HepG2 (cell line): ENCODE results near the gene CKAP5. TPM values are rescaled to one million over a fixed set of nuclear protein-coding genes. Genes with fewer than 3 reads are reported as not detected.

Source experiments
- CAMTA2 ChIP-seq: sonication (generic); formaldehyde crosslinking; IDR thresholded peaks from 2 replicates; pipeline ENCODE4 v1.4.0; 2020; ENCODE audit warnings: mild to moderate bottlenecking, missing genetic modification reagents, borderline replicate concordance
- ETV5 ChIP-seq: IDR thresholded peaks from 2 replicates; pipeline ENCODE4 v1.6.1; 2018; ENCODE audit warnings: missing biosample characterization, missing genetic modification reagents, inconsistent platforms, borderline replicate concordance
- FIP1L1 ChIP-seq: fragments of 200-400 bp; formaldehyde crosslinking; IDR thresholded peaks from 2 replicates; pipeline ENCODE4 v1.6.1; 2018; ENCODE audit warnings: low read depth, mild to moderate bottlenecking, low read length, moderate library complexity, borderline replicate concordance; ENCODE audit not compliant: insufficient read depth
- GABPA ChIP-seq, 2 experiments: IDR thresholded peaks; 2 replicates each; pipeline ENCODE4 v1.6.1; 2011 to 2016; ENCODE audit warnings: low read depth in 2 of 2, low read length in 1 of 2, missing biosample characterization in 1 of 2, missing genetic modification characterization in 1 of 2
- GTF3A ChIP-seq: sonication (generic); formaldehyde crosslinking; conservative IDR thresholded peaks from 2 replicates; pipeline ENCODE4 v1.4.0; 2020; ENCODE audit warnings: mild to moderate bottlenecking, missing genetic modification reagents
- KDM5A ChIP-seq: fragments of 200-600 bp; sonication (generic); IDR thresholded peaks from 2 replicates; pipeline ENCODE4 v1.7.0; 2018; ENCODE audit warnings: antibody characterized with exemption, mild to moderate bottlenecking, low read length, borderline replicate concordance
- PPARG ChIP-seq: conservative IDR thresholded peaks from 2 replicates; pipeline ENCODE4 v1.6.1; 2016; ENCODE audit warnings: missing biosample characterization, missing genetic modification reagents
- RBM22 ChIP-seq: fragments of 200-400 bp; formaldehyde crosslinking; optimal IDR thresholded peaks from 2 replicates; pipeline ENCODE3; 2017; ENCODE audit warnings: mild to moderate bottlenecking, low read length, moderate library complexity
- SP5 ChIP-seq: IDR thresholded peaks from 2 replicates; pipeline ENCODE4 v1.6.1; 2016; ENCODE audit warnings: low read depth, borderline replicate concordance
- ZFP91 ChIP-seq: sonication (generic); formaldehyde crosslinking; IDR thresholded peaks from 2 replicates; pipeline ENCODE4 v1.9.0; 2022; ENCODE audit warnings: missing genetic modification reagents, mild to moderate bottlenecking, borderline replicate concordance
- ZHX2 ChIP-seq, 2 experiments: sonication (generic) in 1 of 2; formaldehyde crosslinking in 1 of 2; IDR thresholded peaks; 2 replicates each; pipeline versions ENCODE4 v1.6.1 to v1.9.0; 2014 to 2022; ENCODE audit warnings: antibody characterized with exemption in 1 of 2, borderline replicate concordance in 1 of 2, inconsistent platforms in 1 of 2, low read depth in 1 of 2, missing genetic modification reagents in 1 of 2
- ZNF205 ChIP-seq: IDR thresholded peaks from 2 replicates; pipeline ENCODE4 v1.6.1; 2018; ENCODE audit warnings: missing biosample characterization, missing genetic modification reagents
- ZNF383 ChIP-seq: sonication (generic); formaldehyde crosslinking; IDR thresholded peaks from 2 replicates; pipeline ENCODE4 v1.4.0; 2020; ENCODE audit warnings: missing genetic modification reagents, mild to moderate bottlenecking, borderline replicate concordance
- ZNF431 ChIP-seq: sonication (generic); formaldehyde crosslinking; IDR thresholded peaks from 2 replicates; pipeline ENCODE4 v1.9.0; 2022; ENCODE audit warnings: missing genetic modification reagents, low read depth, mild to moderate bottlenecking, borderline replicate concordance
- ZNF737 ChIP-seq: sonication (generic); formaldehyde crosslinking; IDR thresholded peaks from 2 replicates; pipeline ENCODE4 v1.5.0; 2020; ENCODE audit warnings: missing genetic modification reagents, mild to moderate bottlenecking, borderline replicate concordance
- ZNF816 ChIP-seq: sonication (generic); formaldehyde crosslinking; IDR thresholded peaks from 2 replicates; pipeline ENCODE4 v1.8.0; 2022; ENCODE audit warnings: missing genetic modification reagents, mild to moderate bottlenecking, borderline replicate concordance
- polyA plus RNA-seq, 8 experiments: library from polyadenylated mRNA; depleted of rRNA in 3 of 8; stranded (reverse) in 7 of 8; unstranded in 1 of 8; fragments of >200 nt; fragmentation: Illumina TruSeq in 4 of 8; extraction: Trizol in 4 of 8; gene quantifications; 2 replicates each; pipeline versions ENCODE4 v1.2.1 to v1.2.3, GENCODE V29; 2011 to 2016; ENCODE audit warnings: low read depth in 4 of 8, missing spikeins in 1 of 8, mixed read lengths in 1 of 8; ENCODE audit not compliant: insufficient read depth in 1 of 8
- total RNA-seq, 5 experiments: library from RNA; depleted of rRNA; stranded (reverse); fragments of >200 nt; fragmentation: Illumina TruSeq; extraction: Trizol; gene quantifications; 2 replicates each; pipeline ENCODE4 v1.2.3, GENCODE V29; 2016; ENCODE audit warnings: low read depth in 1 of 5
- TF ChIP-seq, protein P1 (sequence below): sonication (generic); formaldehyde crosslinking; IDR thresholded peaks from 2 replicates; pipeline ENCODE4 v1.4.0; 2020; ENCODE audit warnings: missing genetic modification reagents

The CKAP5 gene
- total and polyA plus RNA-seq, 2 of the 13 experiments (the other 11 are each of a cell fraction or from before 2014, with no cell fraction given) = 79.2 to 103 TPM

GRCh38 chr11:46727952-46728658, 118.0 kb downstream of the CKAP5 start (continued):
- TF ChIP-seq ZHX2 (IDR thresholded peaks at IDR 0.05; ENCODE audit: low read depth) = no peak
- no peak for TF ChIP-seq ZHX2 (CRISPR knock-in tag; IDR thresholded peaks at IDR 0.05; ENCODE audit: borderline replicate concordance)
- TF ChIP-seq CAMTA2 (CRISPR knock-in tag) = 0 out of 2 replicates have a peak, but pooled peaks have one; percentile 30
- TF ChIP-seq, protein P1, sequence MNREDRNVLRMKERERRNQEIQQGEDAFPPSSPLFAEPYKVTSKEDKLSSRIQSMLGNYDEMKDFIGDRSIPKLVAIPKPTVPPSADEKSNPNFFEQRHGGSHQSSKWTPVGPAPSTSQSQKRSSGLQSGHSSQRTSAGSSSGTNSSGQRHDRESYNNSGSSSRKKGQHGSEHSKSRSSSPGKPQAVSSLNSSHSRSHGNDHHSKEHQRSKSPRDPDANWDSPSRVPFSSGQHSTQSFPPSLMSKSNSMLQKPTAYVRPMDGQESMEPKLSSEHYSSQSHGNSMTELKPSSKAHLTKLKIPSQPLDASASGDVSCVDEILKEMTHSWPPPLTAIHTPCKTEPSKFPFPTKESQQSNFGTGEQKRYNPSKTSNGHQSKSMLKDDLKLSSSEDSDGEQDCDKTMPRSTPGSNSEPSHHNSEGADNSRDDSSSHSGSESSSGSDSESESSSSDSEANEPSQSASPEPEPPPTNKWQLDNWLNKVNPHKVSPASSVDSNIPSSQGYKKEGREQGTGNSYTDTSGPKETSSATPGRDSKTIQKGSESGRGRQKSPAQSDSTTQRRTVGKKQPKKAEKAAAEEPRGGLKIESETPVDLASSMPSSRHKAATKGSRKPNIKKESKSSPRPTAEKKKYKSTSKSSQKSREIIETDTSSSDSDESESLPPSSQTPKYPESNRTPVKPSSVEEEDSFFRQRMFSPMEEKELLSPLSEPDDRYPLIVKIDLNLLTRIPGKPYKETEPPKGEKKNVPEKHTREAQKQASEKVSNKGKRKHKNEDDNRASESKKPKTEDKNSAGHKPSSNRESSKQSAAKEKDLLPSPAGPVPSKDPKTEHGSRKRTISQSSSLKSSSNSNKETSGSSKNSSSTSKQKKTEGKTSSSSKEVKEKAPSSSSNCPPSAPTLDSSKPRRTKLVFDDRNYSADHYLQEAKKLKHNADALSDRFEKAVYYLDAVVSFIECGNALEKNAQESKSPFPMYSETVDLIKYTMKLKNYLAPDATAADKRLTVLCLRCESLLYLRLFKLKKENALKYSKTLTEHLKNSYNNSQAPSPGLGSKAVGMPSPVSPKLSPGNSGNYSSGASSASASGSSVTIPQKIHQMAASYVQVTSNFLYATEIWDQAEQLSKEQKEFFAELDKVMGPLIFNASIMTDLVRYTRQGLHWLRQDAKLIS (CRISPR knock-in tag) = no peak
- TF ChIP-seq ETV5 (CRISPR knock-in tag) = no peak
- TF ChIP-seq PPARG = no peak
- no peak for TF ChIP-seq ZFP91 (CRISPR knock-in tag)
- no peak for TF ChIP-seq ZNF431 (CRISPR knock-in tag)
- TF ChIP-seq KDM5A = no peak
- no peak for TF ChIP-seq ZNF816
- TF ChIP-seq SP5 (CRISPR knock-in tag) = no peak
- no peak for TF ChIP-seq ZNF737 (CRISPR knock-in tag)
- TF ChIP-seq GTF3A (CRISPR knock-in tag) = no peak
- TF ChIP-seq ZNF205 = no peak
- no peak for TF ChIP-seq FIP1L1
- no peak for TF ChIP-seq ZNF383 (CRISPR knock-in tag)
- TF ChIP-seq GABPA (IDR thresholded peaks at IDR 0.05; ENCODE audit: low read depth, low read length) = no peak
- TF ChIP-seq GABPA (CRISPR knock-in tag; IDR thresholded peaks at IDR 0.05; ENCODE audit: low read depth) = no peak
- peak; percentile 95 for TF ChIP-seq RBM22
